Natural killer cell (primary cell): Measurements from ENCODE around the gene SMC6. TPM values are rescaled to one million over a fixed set of nuclear protein-coding genes. Genes with fewer than 3 reads are reported as not detected.

Experiments used
- ATAC-seq, 3 donors: fragments of 150-1000 bp in 2 of 3; fragments of 200-7000 bp in 1 of 3; cut with Tn5 transposase; 1 replicate in 1 of 3; 2 replicates in 2 of 3; pipeline ENCODE4 v1.10.0; 2021; ENCODE audit warnings: mild to moderate bottlenecking in 2 of 3, moderate library complexity in 2 of 3
- DNase-seq, 2 donors: peaks; one replicate each; pipeline versions ENCODE4 v3.0.0 to v3.0.0-alpha.2; 2013 to 2021; ENCODE audit warnings: mixed read lengths in 1 of 2
- H3K27ac ChIP-seq: one replicate; pipeline ENCODE4 v1.5.1; 2013; ENCODE audit warnings: mild to moderate bottlenecking, low read length
- H3K27me3 ChIP-seq: one replicate; pipeline ENCODE4 v1.6.1; 2013; ENCODE audit warnings: low read length; ENCODE audit not compliant: control insufficient read depth, insufficient read depth
- H3K36me3 ChIP-seq: one replicate; pipeline ENCODE4 v1.6.1; 2013; ENCODE audit warnings: low read length; ENCODE audit not compliant: control insufficient read depth, insufficient read depth
- H3K4me1 ChIP-seq: one replicate; pipeline ENCODE4 v1.6.1; 2013; ENCODE audit warnings: low read length; ENCODE audit not compliant: control insufficient read depth, insufficient read depth
- H3K4me3 ChIP-seq: one replicate; pipeline ENCODE4 v1.5.1; 2013; ENCODE audit warnings: low read length
- H3K9me3 ChIP-seq: one replicate; pipeline ENCODE4 v1.6.1; 2013; ENCODE audit warnings: low read length; ENCODE audit not compliant: control insufficient read depth, insufficient read depth
- H3K27ac Mint-ChIP-seq, 2 donors: one replicate each; pipeline ENCODE4 v1.8.0; 2022; ENCODE audit warnings: mild to moderate bottlenecking in 2 of 2, mixed read lengths in 2 of 2, moderate library complexity in 1 of 2
- H3K27me3 Mint-ChIP-seq, 2 donors: one replicate each; pipeline ENCODE4 v1.8.0; 2022; ENCODE audit warnings: low read depth in 2 of 2, mixed read lengths in 2 of 2
- H3K36me3 Mint-ChIP-seq: one replicate; pipeline ENCODE4 v1.8.0; 2022; ENCODE audit warnings: mixed read lengths
- H3K4me1 Mint-ChIP-seq, 2 donors: one replicate each; pipeline ENCODE4 v1.8.0; 2022; ENCODE audit warnings: mixed read lengths in 2 of 2
- H3K4me3 Mint-ChIP-seq: one replicate; pipeline ENCODE4 v1.8.0; 2022; ENCODE audit warnings: mild to moderate bottlenecking, moderate library complexity, mixed read lengths
- H3K9me3 Mint-ChIP-seq, 2 donors: one replicate each; pipeline ENCODE4 v1.8.0; 2022; ENCODE audit warnings: mixed read lengths in 2 of 2
- WGBS: methylation state at CpG from one replicate; pipeline ENCODE4 v1.1.7; 2013; ENCODE audit warnings: missing lambda C conversion rate; ENCODE audit not compliant: insufficient coverage; 5-methylcytosine and 5-hydroxymethylcytosine counted together
- intact Hi-C: fragments of 100-400 bp; cut with micrococcal nuclease; formaldehyde crosslinking; loops from one replicate; pipeline ENCODE4 v1.14.2; 2022
- total RNA-seq, 4 donors: library from RNA; stranded (reverse); fragments of 120-200 nt in 1 of 4; gene quantifications; one replicate each; pipeline versions ENCODE4 v1.2.3 to v1.2.4, GENCODE V29; 2013 to 2022
- TF ChIP-seq, protein P1 (sequence below): fragments of 200-600 bp; IDR thresholded peaks from one replicate; pipeline ENCODE4 v1.8.0; 2022; ENCODE audit warnings: antibody characterized with exemption

Gene SMC6
- total RNA-seq, 3 donors from 2014 or later (not counting 1 experiment from before 2014, with no cell fraction given) = 14.0 to 22.3 (median 20.6) TPM

- no peak overlapping the region for H3K27ac Mint-ChIP-seq
- Histone ChIP-seq H3K27me3 (no peaks in the 10 kb centered on the region), H3K4me3 (no peak overlapping the region), H3K36me3 (peaks cover 36% of the 10 kb centered on the region), H3K9me3 (no peaks in the 10 kb centered on the region), H3K27ac (no peak overlapping the region), H3K4me1 (no peaks in the 10 kb centered on the region)
- no peaks in the 10 kb centered on the region for H3K27me3 Mint-ChIP-seq
- intact Hi-C loops = no loop called here
- no peak overlapping the region for H3K4me3 Mint-ChIP-seq
- H3K36me3 Mint-ChIP-seq = peaks cover 23% of the 10 kb centered on the region
- TF ChIP-seq, protein P1, sequence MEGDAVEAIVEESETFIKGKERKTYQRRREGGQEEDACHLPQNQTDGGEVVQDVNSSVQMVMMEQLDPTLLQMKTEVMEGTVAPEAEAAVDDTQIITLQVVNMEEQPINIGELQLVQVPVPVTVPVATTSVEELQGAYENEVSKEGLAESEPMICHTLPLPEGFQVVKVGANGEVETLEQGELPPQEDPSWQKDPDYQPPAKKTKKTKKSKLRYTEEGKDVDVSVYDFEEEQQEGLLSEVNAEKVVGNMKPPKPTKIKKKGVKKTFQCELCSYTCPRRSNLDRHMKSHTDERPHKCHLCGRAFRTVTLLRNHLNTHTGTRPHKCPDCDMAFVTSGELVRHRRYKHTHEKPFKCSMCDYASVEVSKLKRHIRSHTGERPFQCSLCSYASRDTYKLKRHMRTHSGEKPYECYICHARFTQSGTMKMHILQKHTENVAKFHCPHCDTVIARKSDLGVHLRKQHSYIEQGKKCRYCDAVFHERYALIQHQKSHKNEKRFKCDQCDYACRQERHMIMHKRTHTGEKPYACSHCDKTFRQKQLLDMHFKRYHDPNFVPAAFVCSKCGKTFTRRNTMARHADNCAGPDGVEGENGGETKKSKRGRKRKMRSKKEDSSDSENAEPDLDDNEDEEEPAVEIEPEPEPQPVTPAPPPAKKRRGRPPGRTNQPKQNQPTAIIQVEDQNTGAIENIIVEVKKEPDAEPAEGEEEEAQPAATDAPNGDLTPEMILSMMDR = no peak
- no peaks in the 10 kb centered on the region for H3K9me3 Mint-ChIP-seq
- DNase-seq = no peak
- 88% methylated on average over 1 of the region's 3 CpGs for WGBS
- H3K4me1 Mint-ChIP-seq = no peaks in the 10 kb centered on the region
- ATAC-seq = no peak
These were observed 73.5 kb downstream of the SMC6 start for GRCh38 chr2:17680119-17680518.

DNA sequence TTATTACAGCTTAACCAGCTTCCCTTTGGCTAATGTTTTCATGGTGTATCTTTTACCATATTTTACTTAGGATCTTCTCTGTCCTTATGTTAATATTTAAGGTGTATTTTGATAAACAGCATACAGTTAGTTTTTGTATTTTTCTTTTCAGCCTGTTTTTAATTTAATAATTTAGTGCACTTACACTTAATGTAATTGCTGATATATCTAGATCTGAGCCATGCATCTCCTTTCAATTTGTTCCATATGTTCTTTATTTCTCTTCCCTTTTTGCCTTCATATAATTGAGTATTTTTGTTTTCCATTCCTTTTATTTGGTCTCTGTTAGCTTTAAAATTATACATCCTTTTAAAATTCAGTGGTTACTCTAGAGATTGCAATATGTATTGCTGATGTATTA, 78.8 kb downstream of the SMC6 start:
- no peak for ATAC-seq
- Mint-ChIP-seq H3K36me3 (peaks cover 32% of the 10 kb centered on the region), H3K4me1 (no peaks in the 10 kb centered on the region), H3K9me3 (no peaks in the 10 kb centered on the region), H3K27me3 (no peaks in the 10 kb centered on the region), H3K27ac (no peak overlapping the region), H3K4me3 (no peak overlapping the region)
- Histone ChIP-seq H3K27ac (no peak overlapping the region), H3K9me3 (no peaks in the 10 kb centered on the region), H3K27me3 (no peaks in the 10 kb centered on the region), H3K4me3 (no peak overlapping the region), H3K4me1 (no peaks in the 10 kb centered on the region), H3K36me3 (peaks cover 22% of the 10 kb centered on the region)
- TF ChIP-seq, protein P1 = no peak
- no peak for DNase-seq
- intact Hi-C loops = no loop called here

DNA sequence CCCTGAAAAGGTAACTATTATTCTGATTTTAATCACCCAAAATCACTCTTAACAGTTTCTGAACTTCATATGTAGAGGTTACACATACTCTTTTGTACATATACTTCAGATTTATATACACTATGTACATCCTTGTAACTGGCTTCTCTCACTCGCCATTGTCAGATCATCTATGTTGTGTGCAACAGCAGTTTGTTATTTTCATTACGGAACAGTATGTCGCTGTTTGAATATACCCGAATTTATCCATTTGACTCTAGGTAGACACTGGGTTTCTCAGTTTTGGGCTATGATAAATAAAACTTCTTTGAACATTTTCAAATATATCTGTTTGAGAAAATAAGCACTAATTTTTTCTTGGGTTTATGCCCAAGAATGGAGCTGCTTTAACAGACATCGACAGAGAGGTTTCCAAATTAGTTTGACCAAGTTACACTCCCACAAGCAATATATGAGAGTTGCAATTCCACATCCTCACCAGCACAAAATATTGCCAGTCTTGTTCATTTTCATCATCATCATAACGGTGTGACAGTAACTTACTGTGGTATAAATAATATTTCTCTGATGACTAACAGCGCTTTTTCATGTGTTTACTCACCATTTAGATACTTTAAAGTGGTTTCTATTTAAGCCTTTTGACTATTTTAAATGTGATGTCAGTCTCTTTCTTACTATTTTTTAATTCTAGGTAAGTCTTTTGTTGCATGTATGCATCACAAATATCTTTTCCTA, 80.9 kb downstream of the SMC6 start:
- no peaks in the 10 kb centered on the region for H3K9me3 ChIP-seq
- Mint-ChIP-seq H3K4me1 (no peaks in the 10 kb centered on the region), H3K9me3 (no peaks in the 10 kb centered on the region), H3K4me3 (no peak overlapping the region), H3K27me3 (no peaks in the 10 kb centered on the region), H3K27ac (no peak overlapping the region), H3K36me3 (peaks cover 37% of the 10 kb centered on the region)
- H3K27ac ChIP-seq = no peak overlapping the region
- H3K27me3 ChIP-seq = no peaks in the 10 kb centered on the region
- TF ChIP-seq, protein P1 = no peak
- peaks cover 35% of the 10 kb centered on the region for H3K36me3 ChIP-seq
- intact Hi-C loops = no loop called here
- H3K4me3 ChIP-seq = no peak overlapping the region
- H3K4me1 ChIP-seq = no peaks in the 10 kb centered on the region
- no peak for ATAC-seq
- 93% methylated on average over 5 of the region's 7 CpGs for WGBS
- no peak for DNase-seq

GRCh38 chr2:17667898-17668297, 85.7 kb downstream of the SMC6 start:
- peaks cover 14% of the 10 kb centered on the region for H3K36me3 Mint-ChIP-seq
- Histone ChIP-seq H3K27me3 (no peaks in the 10 kb centered on the region), H3K27ac (no peak overlapping the region), H3K4me1 (no peaks in the 10 kb centered on the region), H3K9me3 (no peaks in the 10 kb centered on the region), H3K4me3 (no peak overlapping the region), H3K36me3 (peaks cover 46% of the 10 kb centered on the region)
- no peaks in the 10 kb centered on the region for H3K9me3 Mint-ChIP-seq
- no peaks in the 10 kb centered on the region for H3K27me3 Mint-ChIP-seq
- no peaks in the 10 kb centered on the region for H3K4me1 Mint-ChIP-seq
- H3K27ac Mint-ChIP-seq = no peak overlapping the region
- intact Hi-C loops = no loop called here
- TF ChIP-seq, protein P1 = no peak
- no peak for ATAC-seq
- 80% methylated on average over 1 of the region's 1 CpG for WGBS
- no peak overlapping the region for H3K4me3 Mint-ChIP-seq
- DNase-seq = no peak
